Tibial nerve (tissue), 4 donors: Measurements from ENCODE around the gene ST3GAL4.
"Not testable (repeated sequence)": the region's sequence is repeated elsewhere in the genome, so short reads cannot be mapped to it uniquely, and the experiment has no call there.

Experiments
- EP300 ChIP-seq, 2 donors: sonication (generic); formaldehyde crosslinking; IDR thresholded peaks; one replicate each; pipeline ENCODE4 v1.6.1; 2017; ENCODE audit warnings: antibody characterized with exemption in 2 of 2, mild to moderate bottlenecking in 1 of 2
- TF ChIP-seq, protein P1 (sequence below), 5 experiments: fragments of 200-600 bp in 3 of 5; fragments of 450-650 bp in 2 of 5; sonication (generic) in 3 of 5; IDR thresholded peaks; one replicate each; pipeline ENCODE4 v1.5.1; 2016 to 2019; ENCODE audit warnings: antibody characterized with exemption in 5 of 5, mild to moderate bottlenecking in 3 of 5, moderate library complexity in 2 of 5

- TF ChIP-seq, protein P1, sequence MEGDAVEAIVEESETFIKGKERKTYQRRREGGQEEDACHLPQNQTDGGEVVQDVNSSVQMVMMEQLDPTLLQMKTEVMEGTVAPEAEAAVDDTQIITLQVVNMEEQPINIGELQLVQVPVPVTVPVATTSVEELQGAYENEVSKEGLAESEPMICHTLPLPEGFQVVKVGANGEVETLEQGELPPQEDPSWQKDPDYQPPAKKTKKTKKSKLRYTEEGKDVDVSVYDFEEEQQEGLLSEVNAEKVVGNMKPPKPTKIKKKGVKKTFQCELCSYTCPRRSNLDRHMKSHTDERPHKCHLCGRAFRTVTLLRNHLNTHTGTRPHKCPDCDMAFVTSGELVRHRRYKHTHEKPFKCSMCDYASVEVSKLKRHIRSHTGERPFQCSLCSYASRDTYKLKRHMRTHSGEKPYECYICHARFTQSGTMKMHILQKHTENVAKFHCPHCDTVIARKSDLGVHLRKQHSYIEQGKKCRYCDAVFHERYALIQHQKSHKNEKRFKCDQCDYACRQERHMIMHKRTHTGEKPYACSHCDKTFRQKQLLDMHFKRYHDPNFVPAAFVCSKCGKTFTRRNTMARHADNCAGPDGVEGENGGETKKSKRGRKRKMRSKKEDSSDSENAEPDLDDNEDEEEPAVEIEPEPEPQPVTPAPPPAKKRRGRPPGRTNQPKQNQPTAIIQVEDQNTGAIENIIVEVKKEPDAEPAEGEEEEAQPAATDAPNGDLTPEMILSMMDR (IDR thresholded peaks at IDR 0.05) = not testable (repeated sequence)
- TF ChIP-seq EP300 (IDR thresholded peaks at IDR 0.05) = not testable (repeated sequence)
These were observed 31.2 kb downstream of the ST3GAL4 start for GRCh38 chr11:126386729-126387071.
